ENCODE results near the gene TARP. TPM values are rescaled to one million over a fixed set of nuclear protein-coding genes. Genes with fewer than 3 reads are reported as not detected.

Gene TARP

Other genes with a start within 250 kb of the TARP start
- gene STARD3NL, start 95.4 kb downstream of the TARP start, total RNA-seq = 10 to 100 TPM; 34.4 to 34.7 TPM

Measured in activated CD4-positive, alpha-beta memory T cell treated with anti-CD3 and anti-CD28 coated beads for 36 hours (primary cell).